Mucosa of gallbladder (tissue), 1 donor: ENCODE data around the gene C11orf52. TPM values are rescaled to one million over a fixed set of nuclear protein-coding genes. Genes with fewer than 3 reads are reported as not detected.
"Not testable (repeated sequence)": the region's sequence is repeated elsewhere in the genome, so short reads cannot be mapped to it uniquely, and the experiment has no call there.

Source experiments
- DNase-seq: peaks from one replicate; pipeline ENCODE4 v3.0.0-alpha.2; 2020; ENCODE audit warnings: low spot score
- total RNA-seq: library from RNA; stranded (reverse); gene quantifications from one replicate; pipeline ENCODE4 v1.2.1, GENCODE V29; 2021
- donor health status: DM: no; HTN: no; CAD: no.

The C11orf52 gene
- 34.4 TPM for total RNA-seq

GRCh38 chr11:111918390-111919256 is at the start of gene C11orf52:
Gene C11orf52, plus strand, starts transcription at chr11:111918913. Its CDS starts 60 bp downstream, at chr11:111918973.
- DNase-seq = peak; percentile 88

DNA sequence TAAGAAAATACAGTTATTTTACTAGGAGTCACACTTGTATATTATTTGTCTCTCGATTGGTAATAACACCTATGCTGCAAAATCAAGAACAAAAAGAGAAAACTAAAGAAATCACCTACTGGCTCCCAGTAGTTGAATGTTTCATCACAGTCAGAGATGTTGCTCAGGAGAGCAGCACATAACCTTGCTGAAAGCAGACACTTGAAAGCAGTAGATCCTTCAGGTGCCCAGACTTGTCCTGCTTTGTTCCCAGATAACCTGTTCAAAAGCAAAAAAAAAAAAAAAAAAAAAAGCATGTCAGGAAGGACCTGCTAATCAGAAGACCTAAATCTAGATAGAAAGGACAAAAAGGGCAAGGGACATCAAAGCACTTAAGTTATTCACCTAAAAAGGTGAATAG is 48.6 kb upstream of the C11orf52 start:
- no peak for DNase-seq

DNA sequence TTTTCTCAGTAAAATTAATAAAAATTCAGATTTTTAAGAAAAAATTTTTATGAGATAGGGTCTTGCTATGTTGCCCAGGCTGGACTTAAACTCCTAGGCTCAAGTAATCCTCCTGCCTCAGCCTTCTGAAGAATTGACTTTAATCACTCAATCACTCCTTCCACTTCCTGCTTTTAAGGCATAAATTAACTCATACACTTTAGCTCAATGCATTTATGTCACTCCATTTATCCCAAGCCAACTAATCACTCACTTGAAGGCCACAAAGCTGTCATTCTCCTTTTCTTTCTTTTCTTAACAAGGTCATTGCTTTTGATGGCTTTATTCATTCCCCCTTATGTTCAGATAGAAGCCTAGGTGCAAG is 48.2 kb upstream of the C11orf52 start:
- no peak for DNase-seq

- peak; percentile 88 for DNase-seq
These were observed 47.6 kb upstream of the C11orf52 start, which contains the start of gene ALG9 for GRCh38 chr11:111870886-111871692. Gene ALG9, minus strand, starts transcription at chr11:111871581. Its CDS starts 99 bp downstream, at chr11:111871482.

DNA sequence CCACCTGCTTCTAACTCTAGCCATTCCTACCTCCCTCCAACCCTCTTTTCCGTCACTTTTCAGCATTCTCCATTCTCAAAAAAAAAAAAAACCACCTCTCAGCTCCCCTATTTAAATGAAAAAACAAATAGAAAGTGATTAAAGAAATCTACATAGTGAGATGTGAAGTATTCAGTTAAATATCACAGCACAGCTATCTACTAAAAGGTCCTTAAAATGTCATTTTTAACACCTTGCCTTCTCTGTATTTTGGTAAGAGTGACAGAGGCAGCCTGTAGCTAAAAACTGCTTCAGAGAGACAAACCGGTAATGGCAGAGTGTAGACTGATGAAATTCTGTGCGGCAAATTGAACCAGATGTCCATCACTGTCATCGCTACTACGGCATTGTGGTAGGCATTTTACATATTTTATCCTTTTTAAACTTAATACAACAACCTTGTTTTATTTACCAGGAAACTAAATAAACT is 47.0 kb upstream of the C11orf52 start:
- DNase-seq = no peak

GRCh38 chr11:111878385-111878848 is 40.3 kb upstream of the C11orf52 start:
- no peak for DNase-seq

DNA sequence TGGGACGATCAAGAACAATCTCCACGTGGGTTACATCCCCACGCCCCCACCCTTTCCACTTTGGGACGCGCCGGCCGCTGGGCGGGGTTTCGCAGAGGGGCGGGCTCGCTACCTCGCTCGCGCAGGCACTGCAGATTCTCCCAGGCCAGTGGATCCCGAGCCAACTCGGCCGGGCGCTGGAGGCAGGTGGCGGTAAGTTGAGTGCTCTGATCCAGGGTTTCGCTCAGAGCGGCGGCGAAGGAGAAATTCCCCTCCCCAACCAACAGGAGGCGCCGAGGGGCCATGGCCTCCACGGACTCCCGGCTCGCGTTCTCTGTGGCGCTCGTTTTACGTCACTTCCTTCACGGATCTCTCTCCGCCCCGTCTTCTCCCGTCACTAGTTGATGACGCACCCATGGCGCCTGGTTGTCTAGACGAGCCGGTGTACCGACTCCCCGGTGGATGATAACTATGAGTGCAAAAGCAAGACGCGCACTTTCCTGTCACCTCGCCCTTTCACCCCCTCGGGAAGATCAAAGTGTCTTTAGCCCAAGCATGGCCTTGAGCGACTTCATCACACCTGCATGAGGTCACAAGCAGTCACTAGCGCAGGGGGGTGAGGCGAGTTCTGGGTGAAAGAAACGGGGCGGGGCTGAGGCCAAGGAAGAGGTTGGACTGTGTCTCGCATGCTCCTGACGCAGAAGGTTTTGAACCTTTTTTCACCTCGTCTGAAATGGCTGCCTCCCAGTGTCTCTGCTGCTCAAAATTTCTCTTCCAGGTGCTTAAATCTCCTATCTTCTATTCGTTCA is 39.7 kb upstream of the C11orf52 start, which contains the start of the genes CFAP68 and FDXACB1:
TSS of gene CFAP68 (plus strand) at position 693 of the 788 bp plus-strand sequence. CDS start at position 713, 20 bp downstream.
TSS of gene FDXACB1 (minus strand) at position 317 of the 788 bp plus-strand sequence. CDS start at position 284, 33 bp downstream.
- peak; percentile 98 for DNase-seq

GRCh38 chr11:111879637-111879960 is 39.1 kb upstream of the C11orf52 start:
- no peak for DNase-seq

GRCh38 chr11:111882202-111882601 is 36.5 kb upstream of the C11orf52 start:
- no peak for DNase-seq

DNA sequence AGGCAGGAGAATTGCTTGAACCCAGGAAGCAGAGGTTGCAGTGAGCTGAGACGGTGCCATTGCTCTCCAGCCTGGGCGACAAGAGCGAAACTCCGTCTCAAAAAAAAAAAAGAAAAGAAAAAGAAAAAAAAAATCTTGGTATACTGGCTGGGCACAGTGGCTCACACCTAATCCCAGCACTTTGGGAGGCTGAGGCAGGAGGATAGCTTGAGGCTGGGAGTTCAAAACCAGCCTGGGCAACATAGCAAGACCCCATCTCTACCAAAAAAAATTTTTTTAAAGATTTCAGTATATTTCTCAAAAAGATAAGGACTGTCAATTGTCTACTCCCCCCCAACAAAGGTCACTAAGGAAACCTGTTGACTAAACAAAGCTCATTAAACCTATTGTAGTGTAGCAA is 33.7 kb upstream of the C11orf52 start:
- not testable (repeated sequence) for DNase-seq

- no peak for DNase-seq
These were observed 32.7 kb upstream of the C11orf52 start for GRCh38 chr11:111886032-111886431.

GRCh38 chr11:111886844-111887243 is 31.9 kb upstream of the C11orf52 start:
- DNase-seq = no peak

DNA sequence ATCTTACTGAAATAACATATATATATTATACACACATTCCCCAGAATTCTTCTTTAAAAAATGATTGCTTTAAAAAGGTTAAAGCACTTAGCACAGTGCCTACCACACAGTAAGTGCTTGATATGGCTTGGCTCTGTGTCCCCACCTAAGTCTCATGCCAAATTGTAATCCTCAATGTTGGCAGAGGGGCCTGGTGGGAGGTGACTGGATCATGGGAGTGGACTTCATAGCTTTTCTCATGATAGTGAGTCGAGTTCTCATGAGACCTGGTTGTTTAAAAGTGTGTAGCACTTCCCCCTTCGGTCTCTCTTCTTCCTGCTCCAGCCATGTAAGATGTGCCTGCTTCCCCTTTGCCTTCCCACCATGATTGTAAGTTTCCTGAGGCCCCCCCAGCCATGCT is 13.3 kb upstream of the C11orf52 start:
- DNase-seq = no peak

GRCh38 chr11:111906680-111907079 is 12.0 kb upstream of the C11orf52 start:
- DNase-seq = no peak

- DNase-seq = no peak
These were observed 9.9 kb upstream of the C11orf52 start for GRCh38 chr11:111908639-111909305.

- no peak for DNase-seq
These were observed 9.3 kb upstream of the C11orf52 start for GRCh38 chr11:111909378-111909777.

DNA sequence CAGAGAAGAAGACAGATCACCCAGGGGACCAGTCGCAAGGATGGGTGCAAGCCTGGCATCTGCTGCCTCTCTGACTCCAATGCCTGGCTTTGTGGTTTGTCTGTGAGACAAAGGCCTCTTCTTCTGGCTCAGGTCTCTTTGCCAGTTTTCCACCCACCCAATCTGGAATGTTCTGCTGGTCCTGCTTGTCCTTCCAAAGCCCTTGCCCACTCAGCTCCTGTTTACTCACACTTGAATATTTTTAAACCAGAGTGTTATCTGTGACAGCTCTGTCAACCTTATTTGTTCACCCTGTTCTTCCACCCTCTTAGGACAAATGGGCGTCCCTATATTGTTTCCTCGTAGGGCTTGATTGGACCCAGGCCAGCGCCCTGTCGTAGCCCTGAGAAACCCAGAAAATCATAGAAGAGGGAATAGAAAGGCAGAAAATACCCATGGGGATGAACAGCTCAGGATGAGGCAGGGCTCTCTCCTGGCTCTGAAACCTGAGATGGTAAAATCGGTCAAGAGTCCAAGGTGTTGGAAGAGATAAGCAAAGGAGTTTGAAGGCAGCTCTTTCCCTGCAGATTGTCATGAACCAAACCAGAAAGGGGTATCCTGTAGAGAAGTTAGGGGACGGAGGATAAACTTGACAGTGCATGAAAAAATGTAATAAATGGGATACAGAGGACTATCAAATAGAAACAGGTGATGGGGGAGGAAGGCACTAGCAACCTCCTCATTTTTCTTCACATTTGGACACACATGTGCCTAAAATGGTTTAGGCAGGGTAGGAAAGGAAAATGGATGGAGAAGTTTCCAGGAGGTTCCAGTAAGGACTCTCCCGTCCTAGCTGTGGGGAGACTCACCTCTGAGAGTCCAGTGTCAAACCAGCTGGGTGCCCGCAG is 7.8 kb upstream of the C11orf52 start:
- no peak for DNase-seq

GRCh38 chr11:111911563-111912401 is 6.9 kb upstream of the C11orf52 start, which contains the start of gene CRYAB:
Gene CRYAB, minus strand, starts transcription at chr11:111911770. Its CDS starts 46 bp downstream, at chr11:111911724.
- peak; percentile 67 for DNase-seq

- no peak for DNase-seq
These were observed 6.2 kb upstream of the C11orf52 start, which contains the start of gene HSPB2 for GRCh38 chr11:111912535-111912934. Gene HSPB2, plus strand, starts transcription at chr11:111912734. Its CDS starts 96 bp downstream, at chr11:111912830.
